Neural cell (in vitro differentiated cells): Measurements from ENCODE around the gene CLPX. TPM values are rescaled to one million over a fixed set of nuclear protein-coding genes. Genes with fewer than 3 reads are reported as not detected.

ENCODE experiments used
- H2AFZ ChIP-seq: fragments of 200-600, 300-800 bp; sonication (generic), shearing (Covaris generic); 2 replicates; pipeline ENCODE4 v1.6.0; 2014; ENCODE audit warnings: low read depth, mild to moderate bottlenecking, antibody characterized with exemption, low read length, moderate library complexity
- H3F3A ChIP-seq: fragments of 200-600 bp; shearing (Covaris generic); 2 replicates; pipeline ENCODE4 v1.6.1; 2016; ENCODE audit warnings: mild to moderate bottlenecking, moderate library complexity, mixed read lengths, antibody characterized with exemption, low read length; ENCODE audit not compliant: insufficient read depth, poor library complexity, severe bottlenecking
- H3K27ac ChIP-seq: fragments of 200-600, 300-800 bp; sonication (generic), shearing (Covaris generic); 2 replicates; pipeline ENCODE4 v1.5.1; 2014; ENCODE audit warnings: mild to moderate bottlenecking, low read length, moderate library complexity
- H3K27me3 ChIP-seq: fragments of 300-800, 200-600 bp; sonication (generic), shearing (Covaris generic); 2 replicates; pipeline ENCODE4 v1.6.0; 2014; ENCODE audit warnings: mild to moderate bottlenecking, low read depth, low read length, moderate library complexity; ENCODE audit not compliant: insufficient read depth
- H3K36me3 ChIP-seq: fragments of 300-800, 200-600 bp; sonication (generic), shearing (Covaris generic); 2 replicates; pipeline ENCODE4 v1.5.1; 2014; ENCODE audit warnings: mild to moderate bottlenecking, antibody characterized with exemption, low read length, moderate library complexity; ENCODE audit not compliant: insufficient read depth
- H3K4me2 ChIP-seq: fragments of 300-800, 200-600 bp; sonication (generic), shearing (Covaris generic); 2 replicates; pipeline ENCODE4 v1.6.0; 2014; ENCODE audit warnings: mild to moderate bottlenecking, low read length
- H3K4me3 ChIP-seq: fragments of 300-800, 200-600 bp; sonication (generic), shearing (Covaris generic); 2 replicates; pipeline ENCODE4 v1.5.1; 2014; ENCODE audit warnings: mild to moderate bottlenecking, low read length, moderate library complexity
- H3K79me2 ChIP-seq: fragments of 200-600 bp; shearing (Covaris generic); replicated peaks from 2 replicates; pipeline ENCODE4 v1.6.0; 2014; ENCODE audit warnings: mild to moderate bottlenecking, low read length, moderate library complexity; ENCODE audit not compliant: insufficient read depth
- H3K9ac ChIP-seq: fragments of 300-800, 200-600 bp; sonication (generic), shearing (Covaris generic); 2 replicates; pipeline ENCODE4 v1.6.1; 2016; ENCODE audit warnings: mild to moderate bottlenecking, low read length, mixed read lengths
- H3K9me2 ChIP-seq: fragments of 200-600 bp; shearing (Covaris generic); 2 replicates; pipeline ENCODE4 v1.6.1; 2016; ENCODE audit warnings: mild to moderate bottlenecking, low read length, mixed read lengths; ENCODE audit not compliant: insufficient read depth
- H3K9me3 ChIP-seq: fragments of 200-600, 300-800 bp; sonication (generic), shearing (Covaris generic); 2 replicates; pipeline ENCODE4 v1.6.1; 2016; ENCODE audit warnings: mild to moderate bottlenecking, mixed run types, low read length, moderate library complexity, mixed read lengths
- H4K20me1 ChIP-seq: fragments of 200-600 bp; shearing (Covaris generic); 2 replicates; pipeline ENCODE4 v1.6.1; 2016; ENCODE audit warnings: mild to moderate bottlenecking, mixed run types; ENCODE audit not compliant: insufficient read depth
- EP300 ChIP-seq: fragments of 450-650 bp; conservative IDR thresholded peaks from 2 replicates; pipeline ENCODE4 v1.6.1; 2014; ENCODE audit warnings: antibody characterized with exemption, mild to moderate bottlenecking, moderate library complexity; ENCODE audit not compliant: poor library complexity, severe bottlenecking
- EZH2 ChIP-seq: fragments of 200-600, 300-800 bp; shearing (Covaris generic), sonication (generic); IDR thresholded peaks from 2 replicates; pipeline ENCODE4 v1.6.1; 2014; ENCODE audit warnings: antibody characterized with exemption, low read length, borderline replicate concordance, mild to moderate bottlenecking; ENCODE audit not compliant: insufficient read depth, poor library complexity, severe bottlenecking
- MXI1 ChIP-seq: fragments of 450-650 bp; conservative IDR thresholded peaks from 2 replicates; pipeline ENCODE4 v1.6.1; 2014; ENCODE audit warnings: antibody characterized with exemption, mild to moderate bottlenecking; ENCODE audit not compliant: poor library complexity, severe bottlenecking
- POLR2AphosphoS5 ChIP-seq: IDR thresholded peaks from 2 replicates; pipeline ENCODE4 v1.6.1; 2012
- RAD21 ChIP-seq: fragments of 450-650 bp; conservative IDR thresholded peaks from 2 replicates; pipeline ENCODE4 v1.6.1; 2014; ENCODE audit warnings: antibody characterized with exemption, mild to moderate bottlenecking, moderate library complexity
- SMC3 ChIP-seq: fragments of 450-650 bp; conservative IDR thresholded peaks from 2 replicates; pipeline ENCODE4 v1.6.1; 2014; ENCODE audit warnings: antibody characterized with exemption, mild to moderate bottlenecking, moderate library complexity; ENCODE audit not compliant: poor library complexity
- TAF1 ChIP-seq: IDR thresholded peaks from 2 replicates; pipeline ENCODE4 v1.6.1; 2012; ENCODE audit warnings: low read depth
- polyA plus RNA-seq: library from polyadenylated mRNA; depleted of rRNA; stranded (reverse); fragments of >200 nt; gene quantifications from 2 replicates; pipeline ENCODE4 v1.2.3, GENCODE V29; 2014
- TF ChIP-seq, protein P1 (sequence below): IDR thresholded peaks from 2 replicates; pipeline ENCODE4 v1.6.1; 2012; ENCODE audit warnings: borderline replicate concordance
- TF ChIP-seq, protein P2 (sequence below): fragments of 450-650 bp; IDR thresholded peaks from 2 replicates; pipeline ENCODE4 v1.5.1; 2014; ENCODE audit warnings: antibody characterized with exemption, mild to moderate bottlenecking, moderate library complexity; ENCODE audit not compliant: poor library complexity, severe bottlenecking

CLPX gene
- polyA plus RNA-seq, 1 donor from 2014 or later, result 44.9 TPM

DNA sequence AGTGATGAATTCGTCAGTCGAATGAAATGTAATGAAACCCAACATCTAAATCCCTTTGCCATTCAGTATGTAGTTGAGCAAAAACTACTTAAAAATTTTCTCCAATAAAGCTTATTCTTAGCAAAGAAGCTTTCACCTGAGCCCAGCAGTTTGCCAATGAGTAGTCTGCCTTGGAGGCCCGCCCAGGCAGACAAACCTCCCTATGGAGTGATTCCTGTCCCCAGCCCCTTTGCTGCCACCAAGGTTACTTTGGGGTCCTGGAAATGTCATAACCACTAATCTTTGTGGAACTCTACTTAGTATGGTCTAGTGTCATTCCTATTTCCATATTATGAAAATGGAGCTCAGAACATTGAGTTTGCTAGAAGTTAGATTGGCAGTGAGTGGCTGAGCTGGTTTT, 82.2 kb downstream of the CLPX start:
- Histone ChIP-seq H3K27ac (no peak overlapping the region), H3K27me3 (peaks cover 14% of the 10 kb centered on the region), H4K20me1 (no peaks in the 10 kb centered on the region), H3K79me2 (no peaks in the 10 kb centered on the region), H3K36me3 (no peaks in the 10 kb centered on the region), H3K4me3 (no peak overlapping the region), H2AFZ (no peak overlapping the region), H3K9me3 (no peaks in the 10 kb centered on the region), H3F3A (no peaks in the 10 kb centered on the region), H3K9me2 (no peaks in the 10 kb centered on the region), H3K9ac (no peak overlapping the region), H3K4me2 (no peak overlapping the region)
- TF ChIP-seq TAF1 (no peak), EZH2 (no peak), RAD21 (no peak), POLR2AphosphoS5 (no peak), EP300 (no peak), MXI1 (no peak), SMC3 (no peak)
- TF ChIP-seq, protein P1, sequence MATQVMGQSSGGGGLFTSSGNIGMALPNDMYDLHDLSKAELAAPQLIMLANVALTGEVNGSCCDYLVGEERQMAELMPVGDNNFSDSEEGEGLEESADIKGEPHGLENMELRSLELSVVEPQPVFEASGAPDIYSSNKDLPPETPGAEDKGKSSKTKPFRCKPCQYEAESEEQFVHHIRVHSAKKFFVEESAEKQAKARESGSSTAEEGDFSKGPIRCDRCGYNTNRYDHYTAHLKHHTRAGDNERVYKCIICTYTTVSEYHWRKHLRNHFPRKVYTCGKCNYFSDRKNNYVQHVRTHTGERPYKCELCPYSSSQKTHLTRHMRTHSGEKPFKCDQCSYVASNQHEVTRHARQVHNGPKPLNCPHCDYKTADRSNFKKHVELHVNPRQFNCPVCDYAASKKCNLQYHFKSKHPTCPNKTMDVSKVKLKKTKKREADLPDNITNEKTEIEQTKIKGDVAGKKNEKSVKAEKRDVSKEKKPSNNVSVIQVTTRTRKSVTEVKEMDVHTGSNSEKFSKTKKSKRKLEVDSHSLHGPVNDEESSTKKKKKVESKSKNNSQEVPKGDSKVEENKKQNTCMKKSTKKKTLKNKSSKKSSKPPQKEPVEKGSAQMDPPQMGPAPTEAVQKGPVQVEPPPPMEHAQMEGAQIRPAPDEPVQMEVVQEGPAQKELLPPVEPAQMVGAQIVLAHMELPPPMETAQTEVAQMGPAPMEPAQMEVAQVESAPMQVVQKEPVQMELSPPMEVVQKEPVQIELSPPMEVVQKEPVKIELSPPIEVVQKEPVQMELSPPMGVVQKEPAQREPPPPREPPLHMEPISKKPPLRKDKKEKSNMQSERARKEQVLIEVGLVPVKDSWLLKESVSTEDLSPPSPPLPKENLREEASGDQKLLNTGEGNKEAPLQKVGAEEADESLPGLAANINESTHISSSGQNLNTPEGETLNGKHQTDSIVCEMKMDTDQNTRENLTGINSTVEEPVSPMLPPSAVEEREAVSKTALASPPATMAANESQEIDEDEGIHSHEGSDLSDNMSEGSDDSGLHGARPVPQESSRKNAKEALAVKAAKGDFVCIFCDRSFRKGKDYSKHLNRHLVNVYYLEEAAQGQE, result no peak

DNA sequence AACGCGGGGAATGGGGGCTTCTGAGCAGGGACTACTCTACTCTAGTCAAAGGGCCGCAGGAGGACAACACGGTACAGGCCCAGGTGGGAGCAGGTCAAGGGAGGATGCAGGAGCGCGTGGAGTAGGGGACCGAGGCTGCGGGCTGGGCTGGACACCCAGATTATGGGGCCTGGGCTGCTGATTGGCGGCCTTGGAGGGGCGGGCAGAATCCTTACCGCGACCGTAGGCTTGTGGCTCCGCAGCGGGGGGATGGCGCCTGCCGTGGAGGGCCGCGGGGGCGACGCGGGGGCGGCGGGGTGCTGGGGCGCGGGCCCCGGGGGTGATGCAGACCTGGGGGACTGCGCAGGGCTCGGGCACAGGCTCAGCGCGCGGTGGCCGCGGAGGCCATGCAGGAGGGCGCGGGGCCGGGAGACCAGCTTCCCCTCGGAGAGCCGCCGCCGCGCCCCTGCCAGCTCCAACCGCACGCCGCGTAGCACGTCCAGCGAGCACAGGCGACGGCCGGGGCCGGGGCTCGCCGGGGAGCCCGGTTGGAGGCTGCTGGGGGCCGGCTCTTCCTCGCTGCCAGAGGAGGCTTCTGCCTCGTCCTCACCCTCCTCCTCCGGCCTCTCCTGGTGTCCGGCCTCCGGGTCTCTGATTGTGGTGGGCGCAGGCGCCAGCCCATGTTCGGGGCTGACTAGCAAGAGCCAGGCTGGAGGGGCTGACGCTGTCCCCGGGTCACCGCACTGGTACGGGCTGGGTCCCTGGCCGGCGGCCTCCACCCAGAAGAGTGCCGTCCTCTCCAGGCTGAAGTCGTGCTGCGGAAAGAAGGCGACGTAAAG, 83.0 kb downstream of the CLPX start:
- Histone ChIP-seq H3K9me2 (no peaks in the 10 kb centered on the region), H3K79me2 (no peaks in the 10 kb centered on the region), H3K4me3 (no peak overlapping the region), H3K4me2 (no peak overlapping the region), H3K9me3 (no peaks in the 10 kb centered on the region), H2AFZ (no peak overlapping the region), H3K27me3 (peaks cover 14% of the 10 kb centered on the region), H3F3A (no peaks in the 10 kb centered on the region), H4K20me1 (no peaks in the 10 kb centered on the region), H3K27ac (no peak overlapping the region), H3K9ac (no peak overlapping the region), H3K36me3 (no peaks in the 10 kb centered on the region)
- TF ChIP-seq POLR2AphosphoS5 (no peak), TAF1 (no peak), MXI1 (no peak), EZH2 (no peak), RAD21 (no peak), SMC3 (no peak)
- TF ChIP-seq, protein P1, result no peak
- TF ChIP-seq, protein P2, sequence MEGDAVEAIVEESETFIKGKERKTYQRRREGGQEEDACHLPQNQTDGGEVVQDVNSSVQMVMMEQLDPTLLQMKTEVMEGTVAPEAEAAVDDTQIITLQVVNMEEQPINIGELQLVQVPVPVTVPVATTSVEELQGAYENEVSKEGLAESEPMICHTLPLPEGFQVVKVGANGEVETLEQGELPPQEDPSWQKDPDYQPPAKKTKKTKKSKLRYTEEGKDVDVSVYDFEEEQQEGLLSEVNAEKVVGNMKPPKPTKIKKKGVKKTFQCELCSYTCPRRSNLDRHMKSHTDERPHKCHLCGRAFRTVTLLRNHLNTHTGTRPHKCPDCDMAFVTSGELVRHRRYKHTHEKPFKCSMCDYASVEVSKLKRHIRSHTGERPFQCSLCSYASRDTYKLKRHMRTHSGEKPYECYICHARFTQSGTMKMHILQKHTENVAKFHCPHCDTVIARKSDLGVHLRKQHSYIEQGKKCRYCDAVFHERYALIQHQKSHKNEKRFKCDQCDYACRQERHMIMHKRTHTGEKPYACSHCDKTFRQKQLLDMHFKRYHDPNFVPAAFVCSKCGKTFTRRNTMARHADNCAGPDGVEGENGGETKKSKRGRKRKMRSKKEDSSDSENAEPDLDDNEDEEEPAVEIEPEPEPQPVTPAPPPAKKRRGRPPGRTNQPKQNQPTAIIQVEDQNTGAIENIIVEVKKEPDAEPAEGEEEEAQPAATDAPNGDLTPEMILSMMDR, result peak; percentile 8
